Activated CD8-positive, alpha-beta memory T cell treated with anti-CD3 and anti-CD28 coated beads, Interleukin-2, amount 50 U/mL, for 24 hours (primary cell): ENCODE measurements around the gene C19orf44.
"Not testable (repeated sequence)": the region's sequence is repeated elsewhere in the genome, so short reads cannot be mapped to it uniquely, and the experiment has no call there.

Experiments
- DNase-seq: peaks from one replicate; pipeline ENCODE4 v3.0.0-alpha.2; 2020; ENCODE audit errors: extremely low read depth

The C19orf44 gene

GRCh38 chr19:16537111-16537510, 40.9 kb downstream of the C19orf44 start:
- DNase-seq = no peak

GRCh38 chr19:16540948-16541347, 44.8 kb downstream of the C19orf44 start:
- no peak for DNase-seq

GRCh38 chr19:16541526-16542044, 45.4 kb downstream of the C19orf44 start:
- no peak for DNase-seq

- peak; percentile 82 for DNase-seq
These were observed 46.1 kb downstream of the C19orf44 start, which contains the start of gene CHERP for GRCh38 chr19:16542045-16542909. TSS of gene CHERP (minus strand) at chr19:16542437. CDS start at chr19:16542378, 59 bp downstream.

- DNase-seq = no peak
These were observed 46.8 kb downstream of the C19orf44 start for GRCh38 chr19:16542910-16543472.

- not testable (repeated sequence) for DNase-seq
These were observed 47.5 kb downstream of the C19orf44 start for GRCh38 chr19:16543734-16544133.

GRCh38 chr19:16544473-16545231, 48.5 kb downstream of the C19orf44 start:
- DNase-seq = no peak

GRCh38 chr19:16548956-16549355, 52.8 kb downstream of the C19orf44 start:
- no peak for DNase-seq

- not testable (repeated sequence) for DNase-seq
These were observed 55.7 kb downstream of the C19orf44 start for GRCh38 chr19:16551902-16552301.

- DNase-seq = no peak
These were observed 58.6 kb downstream of the C19orf44 start for GRCh38 chr19:16554776-16555175.

GRCh38 chr19:16559780-16560276, 63.6 kb downstream of the C19orf44 start:
- DNase-seq = no peak

- no peak for DNase-seq
These were observed 65.2 kb downstream of the C19orf44 start for GRCh38 chr19:16561382-16561781.

- no peak for DNase-seq
These were observed 66.4 kb downstream of the C19orf44 start for GRCh38 chr19:16562608-16563025.

- no peak for DNase-seq
These were observed 68.6 kb downstream of the C19orf44 start for GRCh38 chr19:16564842-16565241.

GRCh38 chr19:16566161-16566560, 70.0 kb downstream of the C19orf44 start:
- no peak for DNase-seq

GRCh38 chr19:16566702-16567101, 70.5 kb downstream of the C19orf44 start:
- DNase-seq = no peak

GRCh38 chr19:16569609-16570320, 73.6 kb downstream of the C19orf44 start:
- no peak for DNase-seq
